Muscle layer of colon (tissue), 2 donors: ENCODE measurements around the gene C9orf153.

Experiments used
- H3K27ac ChIP-seq: one replicate; pipeline ENCODE4 v1.7.0; 2013; ENCODE audit warnings: low read depth, mild to moderate bottlenecking, low read length, moderate library complexity
- H3K27me3 ChIP-seq, 2 donors: one replicate each; pipeline ENCODE4 v1.7.0; 2013; ENCODE audit warnings: low read length in 2 of 2, mild to moderate bottlenecking in 2 of 2; ENCODE audit not compliant: insufficient read depth in 2 of 2, control insufficient read depth in 1 of 2
- H3K36me3 ChIP-seq: one replicate; pipeline ENCODE4 v1.7.0; 2013; ENCODE audit warnings: mild to moderate bottlenecking, low read length; ENCODE audit not compliant: insufficient read depth
- H3K4me1 ChIP-seq: one replicate; pipeline ENCODE4 v1.7.0; 2013; ENCODE audit warnings: mild to moderate bottlenecking, low read length; ENCODE audit not compliant: insufficient read depth
- H3K4me3 ChIP-seq, 2 donors: one replicate each; pipeline ENCODE4 v1.7.0; 2013; ENCODE audit warnings: low read length in 2 of 2, low read depth in 1 of 2, mild to moderate bottlenecking in 1 of 2, moderate library complexity in 1 of 2
- H3K9ac ChIP-seq: one replicate; pipeline ENCODE4 v1.7.0; 2013; ENCODE audit warnings: low read length
- H3K9me3 ChIP-seq: one replicate; pipeline ENCODE4 v1.7.0; 2013; ENCODE audit warnings: mild to moderate bottlenecking, low read length
- donor health status: abdominal sarcoma.
- donor health status: Adenocarcinoma of cecum.

The C9orf153 gene

DNA sequence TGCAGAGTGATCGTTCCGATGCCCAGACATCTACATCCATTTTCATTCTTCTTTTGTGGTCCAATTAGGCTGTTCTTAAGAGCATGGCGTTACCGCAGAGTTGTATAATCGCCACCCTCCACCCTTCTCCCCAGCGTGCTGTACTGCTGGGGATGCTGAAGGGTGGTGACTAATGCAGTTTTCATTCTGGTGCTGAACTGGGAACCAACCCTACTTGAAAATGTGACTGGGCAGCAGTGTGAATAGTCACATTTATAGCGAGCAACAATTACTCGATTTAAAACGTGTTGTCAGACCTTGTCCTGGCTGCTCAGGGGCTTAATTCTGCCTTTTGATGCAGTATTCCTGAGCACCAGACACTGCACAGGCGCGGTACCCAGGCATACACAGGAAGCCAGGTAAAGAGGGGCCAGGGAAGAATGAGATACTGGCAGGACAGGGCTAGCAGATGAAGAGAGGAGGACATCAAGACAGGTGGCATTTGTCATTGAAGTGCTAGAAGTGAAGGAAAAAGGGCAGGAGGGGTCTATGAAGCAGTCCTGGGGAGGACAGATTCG is 23.6 kb upstream of the C9orf153 start:
- Histone ChIP-seq H3K27ac (peak overlapping the region; percentile 91), H3K4me3 (peak overlapping the region; percentile 66 to 76), H3K4me1 (peaks cover 32% of the 10 kb centered on the region), H3K36me3 (no peaks in the 10 kb centered on the region), H3K9ac (peak overlapping the region; percentile 17), H3K9me3 (no peaks in the 10 kb centered on the region), H3K27me3 (no peaks in the 10 kb centered on the region)

DNA sequence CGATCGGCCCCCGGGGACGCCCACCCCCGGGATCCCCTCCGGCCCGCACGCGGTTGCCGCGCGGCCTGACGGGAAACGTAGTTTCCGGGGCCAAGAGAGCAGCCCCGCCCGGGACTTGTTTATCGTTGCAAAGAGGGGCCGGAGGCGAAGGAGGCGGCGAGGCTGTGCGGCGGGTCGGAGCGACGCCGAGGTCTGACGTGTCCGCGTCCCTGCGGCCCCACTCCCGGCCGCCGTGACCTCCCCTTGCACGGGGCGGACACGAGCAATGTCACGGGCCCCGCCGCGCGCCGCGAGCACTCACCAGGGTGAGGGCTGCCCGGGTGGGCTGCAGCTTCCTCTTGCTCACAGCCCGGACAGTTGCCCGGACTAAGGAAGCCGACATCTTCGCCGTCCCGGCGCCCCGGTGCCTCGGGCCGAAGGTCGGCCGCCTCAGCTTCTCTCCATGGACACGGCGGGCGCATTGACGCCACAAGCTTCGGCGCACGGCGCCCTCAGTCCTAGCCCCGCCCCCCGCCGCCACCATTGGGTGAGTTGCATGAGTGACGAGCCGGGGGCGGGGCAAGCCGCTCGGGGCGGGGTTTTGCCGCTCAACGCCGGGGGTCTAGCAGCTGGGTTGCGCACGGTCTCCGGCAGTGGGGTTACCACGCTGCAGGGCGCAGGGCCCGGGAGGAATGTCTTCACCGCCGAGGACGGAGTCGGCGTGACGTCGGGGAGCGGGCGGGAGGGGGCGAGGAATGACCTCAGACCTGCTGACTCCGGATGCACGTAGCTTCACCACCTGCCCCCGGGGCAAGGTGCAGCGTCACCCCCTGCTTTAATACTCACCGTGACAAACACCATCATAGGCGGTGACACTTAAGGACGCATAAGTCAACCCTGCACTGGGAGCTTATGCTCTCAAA is 22.9 kb upstream of the C9orf153 start, which contains the start of gene ISCA1:
ISCA1 (minus strand) TSS at position 462 of the 902 bp plus-strand sequence; CDS start at position 382, 80 bp downstream.
- H3K27me3 ChIP-seq: no peaks in the 10 kb centered on the region
- H3K4me1 ChIP-seq: peaks cover 32% of the 10 kb centered on the region
- peak within 1 kb of the TSS; percentile 66 to 76 for H3K4me3 ChIP-seq
- H3K36me3 ChIP-seq: no peaks in the 10 kb centered on the region
- no peaks in the 10 kb centered on the region for H3K9me3 ChIP-seq
- H3K9ac ChIP-seq: peak within 1 kb of the TSS; percentile 84
- H3K27ac ChIP-seq: peak within 1 kb of the TSS; percentile 91

DNA sequence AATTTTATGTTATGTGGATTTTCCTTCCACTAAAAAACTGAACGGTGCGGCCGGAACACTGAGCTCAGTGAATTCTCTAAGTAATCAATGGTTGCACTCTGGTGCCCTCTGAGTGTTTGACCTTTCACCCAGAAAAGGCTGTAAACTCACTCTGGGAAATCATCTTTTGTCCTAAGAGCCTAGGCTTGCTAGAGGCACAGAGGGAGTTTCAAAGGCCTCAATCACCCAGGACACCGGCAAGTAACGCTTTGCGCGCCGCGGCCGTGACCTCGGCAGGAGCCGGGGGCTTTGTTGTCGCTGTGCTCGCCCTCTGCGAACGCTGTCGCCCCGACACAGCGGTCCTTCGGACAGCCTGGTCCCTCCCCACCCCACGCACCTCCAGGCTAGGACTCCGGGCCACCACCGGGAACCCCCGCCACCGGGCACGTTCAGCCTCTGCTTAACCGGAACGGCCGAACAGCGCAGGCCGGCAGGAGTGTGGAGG is 22.2 kb upstream of the C9orf153 start:
- H3K9ac ChIP-seq: peak overlapping the region; percentile 84
- H3K9me3 ChIP-seq: no peaks in the 10 kb centered on the region
- H3K36me3 ChIP-seq: no peaks in the 10 kb centered on the region
- peaks cover 32% of the 10 kb centered on the region for H3K4me1 ChIP-seq
- no peaks in the 10 kb centered on the region for H3K27me3 ChIP-seq
- H3K27ac ChIP-seq: peak overlapping the region; percentile 91
- peak overlapping the region; percentile 66 to 76 for H3K4me3 ChIP-seq

DNA sequence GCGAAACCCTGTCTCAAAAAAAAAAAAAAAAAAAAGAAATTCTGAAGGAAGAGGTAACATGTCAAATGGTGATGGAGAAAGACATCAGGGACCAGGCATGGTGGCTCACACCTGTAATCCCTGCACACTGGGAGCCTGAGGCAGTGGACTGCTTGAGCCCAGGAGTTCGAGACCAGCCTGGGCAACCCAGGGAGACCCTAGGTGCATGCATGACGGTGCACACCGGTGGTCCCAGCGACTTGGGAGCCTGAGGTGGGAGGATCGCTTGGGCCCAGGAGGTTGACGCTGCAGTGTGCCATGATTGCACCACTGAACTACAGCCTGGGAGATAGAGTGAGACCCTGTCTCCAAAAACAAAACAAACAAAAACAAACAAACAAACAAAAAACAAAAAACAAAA is 21.1 kb upstream of the C9orf153 start:
- H3K27me3 ChIP-seq: no peaks in the 10 kb centered on the region
- peak overlapping the region in 1 of 2 donors; percentile 66 for H3K4me3 ChIP-seq
- H3K9ac ChIP-seq: no peak overlapping the region
- peaks cover 32% of the 10 kb centered on the region for H3K4me1 ChIP-seq
- no peaks in the 10 kb centered on the region for H3K36me3 ChIP-seq
- no peaks in the 10 kb centered on the region for H3K9me3 ChIP-seq
- no peak overlapping the region for H3K27ac ChIP-seq

DNA sequence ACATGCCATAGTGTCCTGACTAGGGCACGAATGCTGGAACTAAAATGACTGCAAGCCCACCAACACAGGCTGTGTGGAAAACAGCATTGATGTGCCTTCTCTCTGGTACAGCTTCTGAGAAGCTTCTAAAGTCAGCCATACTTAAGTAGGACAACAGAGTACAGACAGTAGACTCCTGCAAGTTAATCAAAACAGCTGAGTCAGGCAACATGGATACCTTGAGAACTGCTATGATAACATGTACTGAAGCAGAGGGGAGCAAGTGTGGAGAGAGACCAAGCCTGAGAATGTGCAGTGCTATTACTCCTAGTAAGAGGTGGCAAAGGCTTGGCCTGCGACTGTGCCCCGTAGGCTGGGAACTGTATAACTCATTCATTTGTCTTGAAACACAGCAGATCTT is 20.4 kb upstream of the C9orf153 start:
- H3K27ac ChIP-seq: no peak overlapping the region
- H3K9me3 ChIP-seq: no peaks in the 10 kb centered on the region
- no peak overlapping the region for H3K9ac ChIP-seq
- H3K4me3 ChIP-seq: no peak overlapping the region
- peaks cover 36% of the 10 kb centered on the region for H3K4me1 ChIP-seq
- no peaks in the 10 kb centered on the region for H3K27me3 ChIP-seq
- H3K36me3 ChIP-seq: no peaks in the 10 kb centered on the region

DNA sequence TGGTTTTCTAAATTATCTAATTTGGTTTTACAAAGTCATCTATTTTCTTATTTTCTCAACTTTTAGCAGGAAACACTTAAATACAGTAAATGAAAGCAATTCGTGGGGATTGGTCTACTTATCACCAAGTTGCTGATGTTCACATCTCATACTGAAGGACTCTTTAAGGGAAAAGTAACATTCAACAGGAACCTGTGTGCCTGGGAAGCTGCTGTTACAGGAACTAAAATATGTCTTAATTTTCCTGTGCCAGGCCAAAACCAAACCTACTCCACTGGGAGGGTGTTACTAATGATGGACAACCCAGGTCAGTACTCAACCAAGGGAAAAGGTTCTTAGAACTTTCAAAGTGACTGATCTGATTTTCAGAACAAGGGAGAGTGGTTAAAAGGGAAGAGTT is 17.6 kb upstream of the C9orf153 start:
- Histone ChIP-seq H3K36me3 (peaks cover 17% of the 10 kb centered on the region), H3K27ac (no peak overlapping the region), H3K27me3 (no peaks in the 10 kb centered on the region), H3K4me1 (peaks cover 37% of the 10 kb centered on the region), H3K4me3 (no peak overlapping the region), H3K9ac (no peak overlapping the region), H3K9me3 (no peaks in the 10 kb centered on the region)

DNA sequence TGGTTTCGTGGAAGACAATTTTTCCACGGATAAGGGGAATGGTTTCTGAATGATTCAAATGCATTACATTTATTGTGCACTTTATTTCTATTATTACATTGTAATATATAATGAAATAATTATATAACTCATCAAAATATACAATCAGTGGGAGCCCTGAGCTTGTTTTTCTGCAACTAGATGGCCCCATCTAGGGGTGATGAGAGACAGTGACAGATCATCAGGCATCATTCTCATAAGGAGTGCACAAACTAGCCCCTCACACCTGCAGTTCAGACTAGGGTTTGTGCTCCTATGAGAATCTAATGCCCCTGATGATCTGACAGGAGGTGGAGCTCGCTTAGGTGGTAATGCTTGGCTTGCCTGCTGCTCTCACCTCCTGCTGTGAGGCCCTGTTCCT is 16.5 kb upstream of the C9orf153 start:
- Histone ChIP-seq H3K36me3 (peaks cover 27% of the 10 kb centered on the region), H3K27ac (no peak overlapping the region), H3K27me3 (no peaks in the 10 kb centered on the region), H3K4me3 (no peak overlapping the region), H3K4me1 (peaks cover 30% of the 10 kb centered on the region), H3K9me3 (no peaks in the 10 kb centered on the region), H3K9ac (no peak overlapping the region)

DNA sequence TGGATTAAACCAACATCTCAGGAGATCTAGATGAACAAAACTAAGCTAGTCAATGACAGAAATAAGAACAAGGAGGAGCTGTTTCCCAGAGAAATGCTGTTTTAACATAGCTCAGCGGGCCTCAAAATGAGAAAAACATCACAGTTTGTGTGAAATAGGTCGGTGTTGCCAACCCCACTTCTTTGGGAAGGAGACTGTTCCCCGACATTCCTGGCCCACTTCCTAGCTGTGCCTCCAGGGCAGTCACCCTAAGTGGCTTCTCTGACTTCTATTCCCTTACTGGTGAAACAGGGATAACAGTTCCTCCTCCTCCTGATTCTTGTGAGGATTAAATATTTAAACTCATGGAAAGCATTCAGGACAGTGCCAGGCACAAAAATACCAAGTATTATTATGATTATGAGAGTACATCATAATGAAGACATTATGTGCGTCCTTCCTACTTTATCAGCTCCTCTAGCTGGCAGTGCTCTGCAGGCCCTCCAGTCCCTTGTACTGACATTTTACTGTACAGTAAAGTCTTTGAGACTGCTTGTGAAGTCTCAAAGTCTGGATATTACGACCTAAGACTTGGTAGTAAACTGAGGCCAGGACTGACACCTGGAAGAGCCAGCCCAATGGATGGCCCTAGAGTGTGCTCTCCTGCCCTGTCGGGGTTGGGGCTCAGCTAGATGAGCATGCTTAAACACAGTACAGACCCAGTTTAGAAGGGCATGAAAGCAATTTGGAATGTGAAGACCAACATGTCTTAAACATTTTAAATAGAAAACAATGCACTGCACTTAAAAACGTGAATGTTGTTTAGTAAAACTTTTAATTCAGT is 15.6 kb upstream of the C9orf153 start:
- Histone ChIP-seq H3K27ac (no peak overlapping the region), H3K9ac (no peak overlapping the region), H3K36me3 (peaks cover 27% of the 10 kb centered on the region), H3K4me1 (peaks cover 23% of the 10 kb centered on the region), H3K27me3 (no peaks in the 10 kb centered on the region), H3K4me3 (no peak overlapping the region), H3K9me3 (no peaks in the 10 kb centered on the region)

DNA sequence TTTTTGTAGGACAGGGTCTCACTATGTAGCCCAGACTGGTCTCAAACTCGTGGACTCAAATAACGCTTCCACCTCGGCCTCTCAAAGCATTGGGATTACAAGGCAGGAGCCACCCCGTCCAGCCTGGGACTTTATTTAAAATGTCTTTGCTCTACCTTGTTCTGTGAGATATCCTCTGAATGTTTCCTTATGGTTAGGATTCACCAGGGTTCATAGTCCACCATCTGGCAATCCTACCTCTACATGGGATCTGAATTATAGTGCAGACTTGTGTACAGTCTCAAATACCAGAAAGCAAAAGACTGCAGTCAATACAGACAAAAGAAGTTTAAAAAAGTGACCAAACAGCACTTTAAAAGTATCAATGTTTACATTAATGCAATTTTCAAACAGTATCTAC is 12.8 kb upstream of the C9orf153 start:
- peaks cover 9% of the 10 kb centered on the region for H3K4me1 ChIP-seq
- H3K9me3 ChIP-seq: no peaks in the 10 kb centered on the region
- H3K27me3 ChIP-seq: no peaks in the 10 kb centered on the region
- H3K4me3 ChIP-seq: no peak overlapping the region
- H3K36me3 ChIP-seq: peaks cover 27% of the 10 kb centered on the region
- no peak overlapping the region for H3K9ac ChIP-seq
- H3K27ac ChIP-seq: no peak overlapping the region

DNA sequence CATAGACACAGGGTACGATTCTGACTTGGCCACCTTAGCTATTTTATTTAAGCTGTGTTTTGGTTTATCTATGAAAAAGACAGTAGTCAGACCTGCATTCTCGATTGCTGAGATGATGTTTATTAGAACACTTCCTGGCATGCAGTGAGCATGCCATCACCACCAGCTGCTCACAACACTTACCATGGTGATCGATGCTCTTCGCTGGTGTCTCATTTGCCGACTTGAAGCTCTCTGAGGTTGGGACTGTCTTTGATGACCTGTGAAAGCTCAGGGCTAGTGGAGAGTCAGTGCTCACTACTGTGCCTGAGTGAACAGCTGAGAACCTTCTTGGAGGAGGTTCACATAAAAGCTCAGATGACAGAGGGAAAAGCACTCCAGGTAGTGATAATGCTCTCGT is 4.4 kb upstream of the C9orf153 start:
- Histone ChIP-seq H3K9ac (no peak overlapping the region), H3K27ac (no peak overlapping the region), H3K9me3 (no peaks in the 10 kb centered on the region), H3K36me3 (peaks cover 19% of the 10 kb centered on the region), H3K4me3 (no peak overlapping the region), H3K4me1 (no peaks in the 10 kb centered on the region), H3K27me3 (no peaks in the 10 kb centered on the region)

DNA sequence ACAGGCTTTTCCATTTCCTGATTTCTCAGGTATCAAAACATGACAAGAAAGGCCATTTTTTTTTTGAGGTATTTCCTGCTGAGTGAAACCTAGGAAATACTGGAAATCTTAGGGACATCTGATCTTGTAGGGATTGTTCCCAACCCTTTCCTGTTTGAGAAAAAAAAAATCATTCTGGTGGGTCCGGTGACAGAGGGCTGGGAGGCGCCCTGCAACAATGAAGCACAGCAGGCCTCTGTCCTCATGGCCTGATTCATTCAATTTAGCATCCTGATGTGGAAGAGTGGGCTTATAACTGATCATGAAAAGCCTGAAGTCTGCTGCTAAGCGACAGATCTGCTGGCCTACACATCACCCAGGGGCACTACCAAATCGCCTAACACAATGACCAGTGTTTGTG is 3.0 kb upstream of the C9orf153 start:
- Histone ChIP-seq H3K4me3 (no peak overlapping the region), H3K36me3 (peaks cover 19% of the 10 kb centered on the region), H3K27ac (no peak overlapping the region), H3K27me3 (no peaks in the 10 kb centered on the region), H3K4me1 (no peaks in the 10 kb centered on the region), H3K9me3 (no peaks in the 10 kb centered on the region), H3K9ac (no peak overlapping the region)
